SU-DHL-6 (cell line): ENCODE data around the gene CRISPLD2.

Source experiments
- H2AFZ ChIP-seq: fragments of 200-600 bp; sonication (generic); 2 replicates; pipeline ENCODE4 v1.6.1; 2014; ENCODE audit warnings: low read depth, mild to moderate bottlenecking, moderate library complexity, mixed read lengths, antibody characterized with exemption, low read length; ENCODE audit not compliant: severe bottlenecking
- H3F3A ChIP-seq: fragments of 200-600 bp; shearing (Covaris generic); 2 replicates; pipeline ENCODE4 v1.6.0; 2016; ENCODE audit warnings: antibody characterized with exemption, mild to moderate bottlenecking; ENCODE audit not compliant: insufficient read depth
- H3K27ac ChIP-seq: fragments of 200-600 bp; sonication (generic); 2 replicates; pipeline ENCODE4 v1.5.1; 2016; ENCODE audit warnings: low read depth, mild to moderate bottlenecking, low read length, moderate library complexity, mixed read lengths
- H3K27me3 ChIP-seq: fragments of 200-600 bp; sonication (generic), shearing (Covaris generic); 2 replicates; pipeline ENCODE4 v1.6.0; 2014; ENCODE audit warnings: mild to moderate bottlenecking, low read length
- H3K36me3 ChIP-seq: fragments of 200-600 bp; sonication (generic); 2 replicates; pipeline ENCODE4 v1.6.1; 2014; ENCODE audit warnings: mild to moderate bottlenecking, low read length, mixed read lengths
- H3K4me2 ChIP-seq: fragments of 300-600, 200-600 bp; shearing (Covaris generic), sonication (generic); 2 replicates; pipeline ENCODE4 v1.6.0; 2014; ENCODE audit warnings: low read length, low read depth, mild to moderate bottlenecking; ENCODE audit not compliant: poor library complexity, severe bottlenecking
- H3K4me3 ChIP-seq: fragments of 200-600 bp; sonication (generic); 2 replicates; pipeline ENCODE4 v1.5.1; 2014; ENCODE audit warnings: antibody characterized with exemption, low read length, mild to moderate bottlenecking, mixed read lengths; ENCODE audit not compliant: insufficient read depth, poor library complexity, severe bottlenecking
- H3K79me2 ChIP-seq: fragments of 200-600 bp; sonication (generic); 2 replicates; pipeline ENCODE4 v1.6.1; 2014; ENCODE audit warnings: mild to moderate bottlenecking, low read length, moderate library complexity; ENCODE audit not compliant: insufficient read depth
- H3K9ac ChIP-seq: fragments of 200-600 bp; sonication (generic); 2 replicates; pipeline ENCODE4 v1.7.0; 2014; ENCODE audit warnings: mild to moderate bottlenecking, low read length
- H3K9me2 ChIP-seq: fragments of 200-600 bp; sonication (generic); replicated peaks from 2 replicates; pipeline ENCODE4 v1.6.1; 2014; ENCODE audit warnings: low read length; ENCODE audit not compliant: insufficient read depth
- H3K9me3 ChIP-seq: fragments of 200-600 bp; sonication (generic); 2 replicates; pipeline ENCODE4 v1.6.1; 2014; ENCODE audit warnings: low read length, mixed read lengths; ENCODE audit not compliant: insufficient read depth
- H4K20me1 ChIP-seq: fragments of 200-600 bp; sonication (generic); 2 replicates; pipeline ENCODE4 v1.6.1; 2014; ENCODE audit warnings: low read depth, mild to moderate bottlenecking, antibody characterized with exemption, low read length, moderate library complexity, mixed read lengths
- EZH2phosphoT487 ChIP-seq: fragments of 200-600 bp; sonication (generic), shearing (Covaris generic); conservative IDR thresholded peaks from 2 replicates; pipeline ENCODE4 v1.6.1; 2018; ENCODE audit warnings: mild to moderate bottlenecking, antibody characterized with exemption, low read length, moderate library complexity, mixed read lengths
- TF ChIP-seq, protein P1 (sequence below): fragments of 200-600 bp; sonication (generic); IDR thresholded peaks from one replicate; pipeline ENCODE4 v1.5.1; 2017; ENCODE audit warnings: antibody characterized with exemption, mild to moderate bottlenecking, low read length, moderate library complexity; ENCODE audit not compliant: insufficient read depth, poor library complexity, severe bottlenecking

The CRISPLD2 gene

DNA sequence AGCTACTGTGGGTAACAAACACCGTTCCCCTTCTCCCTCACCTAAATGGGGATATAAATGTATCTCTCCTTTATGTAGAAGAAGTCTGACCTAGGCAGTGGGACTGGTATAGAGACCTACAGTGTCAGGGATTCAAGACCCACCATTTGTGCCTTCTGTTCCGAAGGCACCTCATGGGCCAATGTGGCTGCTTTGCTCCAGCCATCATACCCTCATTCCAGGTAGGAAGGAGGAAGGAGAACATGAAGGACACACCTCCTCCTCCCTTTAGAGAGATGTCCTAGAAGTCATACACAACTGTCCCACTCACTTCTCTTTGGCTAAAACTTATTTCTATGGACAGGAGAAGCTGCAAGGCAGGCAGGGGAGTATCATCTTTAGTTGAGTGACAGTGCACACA lies 8.3 kb upstream of the CRISPLD2 start:
- Histone ChIP-seq H3K79me2 (no peaks in the 10 kb centered on the region), H2AFZ (no peak overlapping the region), H3K9me2 (no peaks in the 10 kb centered on the region), H3K9me3 (no peaks in the 10 kb centered on the region), H4K20me1 (no peaks in the 10 kb centered on the region), H3K9ac (no peak overlapping the region), H3K4me3 (no peak overlapping the region), H3K27ac (no peak overlapping the region), H3F3A (no peaks in the 10 kb centered on the region), H3K36me3 (no peaks in the 10 kb centered on the region), H3K4me2 (no peak overlapping the region), H3K27me3 (no peaks in the 10 kb centered on the region)
- TF ChIP-seq, protein P1, sequence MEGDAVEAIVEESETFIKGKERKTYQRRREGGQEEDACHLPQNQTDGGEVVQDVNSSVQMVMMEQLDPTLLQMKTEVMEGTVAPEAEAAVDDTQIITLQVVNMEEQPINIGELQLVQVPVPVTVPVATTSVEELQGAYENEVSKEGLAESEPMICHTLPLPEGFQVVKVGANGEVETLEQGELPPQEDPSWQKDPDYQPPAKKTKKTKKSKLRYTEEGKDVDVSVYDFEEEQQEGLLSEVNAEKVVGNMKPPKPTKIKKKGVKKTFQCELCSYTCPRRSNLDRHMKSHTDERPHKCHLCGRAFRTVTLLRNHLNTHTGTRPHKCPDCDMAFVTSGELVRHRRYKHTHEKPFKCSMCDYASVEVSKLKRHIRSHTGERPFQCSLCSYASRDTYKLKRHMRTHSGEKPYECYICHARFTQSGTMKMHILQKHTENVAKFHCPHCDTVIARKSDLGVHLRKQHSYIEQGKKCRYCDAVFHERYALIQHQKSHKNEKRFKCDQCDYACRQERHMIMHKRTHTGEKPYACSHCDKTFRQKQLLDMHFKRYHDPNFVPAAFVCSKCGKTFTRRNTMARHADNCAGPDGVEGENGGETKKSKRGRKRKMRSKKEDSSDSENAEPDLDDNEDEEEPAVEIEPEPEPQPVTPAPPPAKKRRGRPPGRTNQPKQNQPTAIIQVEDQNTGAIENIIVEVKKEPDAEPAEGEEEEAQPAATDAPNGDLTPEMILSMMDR: no peak
- no peak for TF ChIP-seq EZH2phosphoT487

DNA sequence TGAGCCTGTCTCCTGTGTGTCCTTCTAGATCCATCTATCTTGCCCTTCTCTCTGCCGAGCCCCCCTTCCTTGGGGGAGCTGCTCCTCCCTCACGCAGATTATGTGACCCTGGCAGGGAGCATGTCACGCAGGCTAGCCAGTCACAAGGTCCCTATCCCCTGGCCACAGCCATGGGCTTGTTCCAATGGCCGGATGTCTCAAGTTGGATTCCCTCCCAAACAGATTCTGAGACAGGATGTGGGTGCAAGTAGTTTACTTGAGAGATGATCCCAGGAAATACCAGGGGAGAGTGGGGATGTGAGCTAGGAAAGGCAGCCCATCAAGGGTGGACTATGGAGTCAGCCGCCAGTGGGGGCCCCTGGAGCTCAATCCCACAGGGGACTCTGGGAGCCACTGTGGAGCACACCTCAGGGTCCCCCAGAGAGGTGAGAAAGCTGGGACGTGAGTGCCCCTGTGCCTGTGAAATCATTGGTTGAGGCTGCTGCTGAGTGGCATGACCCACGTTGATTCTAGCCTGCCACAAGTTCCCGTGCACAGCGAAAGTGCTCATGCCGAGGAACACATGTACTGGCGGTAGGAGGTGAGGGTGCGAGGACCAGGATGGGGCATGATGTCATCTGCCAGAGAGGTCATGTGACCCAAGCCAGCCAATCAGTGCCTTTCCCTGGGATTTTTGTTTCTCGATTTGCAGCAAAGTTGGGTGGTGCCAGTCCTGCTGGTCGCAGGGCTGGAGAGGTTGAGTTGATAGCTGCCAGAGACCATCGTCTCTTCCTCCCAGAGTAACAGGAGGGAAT lies 6.4 kb upstream of the CRISPLD2 start:
- Histone ChIP-seq H3K9me3 (no peaks in the 10 kb centered on the region), H3K27ac (no peak overlapping the region), H3K4me3 (no peak overlapping the region), H4K20me1 (no peaks in the 10 kb centered on the region), H3K79me2 (no peaks in the 10 kb centered on the region), H3K27me3 (no peaks in the 10 kb centered on the region), H3K36me3 (no peaks in the 10 kb centered on the region), H3K9me2 (no peaks in the 10 kb centered on the region), H3K9ac (no peak overlapping the region), H3K4me2 (no peak overlapping the region), H3F3A (no peaks in the 10 kb centered on the region), H2AFZ (no peak overlapping the region)
- TF ChIP-seq, protein P1: no peak
- no peak for TF ChIP-seq EZH2phosphoT487

DNA sequence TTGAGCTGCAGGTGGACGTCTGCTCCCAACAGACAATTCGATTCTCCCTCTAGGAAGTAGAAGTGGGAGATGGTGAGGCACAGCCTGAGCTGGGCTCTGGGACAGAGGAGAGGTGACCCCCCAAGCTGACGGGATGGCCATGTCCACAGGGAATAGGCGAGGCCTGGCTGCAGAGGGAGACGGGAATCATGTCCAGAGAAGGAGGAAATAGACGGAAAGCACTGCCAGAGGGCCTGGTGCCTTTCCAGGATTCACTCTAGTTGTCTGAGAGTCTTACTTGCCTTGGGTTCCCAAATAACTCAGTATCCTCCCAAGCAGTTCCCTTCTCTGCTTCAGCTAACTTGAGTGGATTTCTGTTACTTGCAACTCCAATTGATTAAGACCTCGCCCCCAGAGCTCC lies 4.3 kb upstream of the CRISPLD2 start:
- Histone ChIP-seq H3K4me3 (no peak overlapping the region), H3K79me2 (no peaks in the 10 kb centered on the region), H4K20me1 (no peaks in the 10 kb centered on the region), H3K9me2 (no peaks in the 10 kb centered on the region), H3K36me3 (no peaks in the 10 kb centered on the region), H3K9ac (no peak overlapping the region), H3K27me3 (no peaks in the 10 kb centered on the region), H2AFZ (no peak overlapping the region), H3K4me2 (no peak overlapping the region), H3F3A (no peaks in the 10 kb centered on the region), H3K27ac (no peak overlapping the region), H3K9me3 (no peaks in the 10 kb centered on the region)
- no peak for TF ChIP-seq EZH2phosphoT487
- TF ChIP-seq, protein P1: no peak
